K562 (cell line): Measurements from ENCODE around the gene ANKRD31. TPM values are rescaled to one million over a fixed set of nuclear protein-coding genes. Genes with fewer than 3 reads are reported as not detected.

Experiments
- ATAC-seq: fragments of 200-7000 bp; cut with Tn5 transposase; 3 replicates; pipeline ENCODE4 v1.9.1; 2020; ENCODE audit warnings: moderate library complexity
- BruUV-seq: library from RNA; stranded (reverse); fragments of 400-500 nt; replicated peaks from 2 replicates; lab custom pipeline; 2021; lab: Mats Ljungman, UMichigan
- CTCF ChIA-PET: fragments of 300-600 bp; formaldehyde crosslinking; extraction: SDS; loops from one replicate; lab custom pipeline; 2021; ENCODE audit warnings: low intra/inter-chr PET ratio; lab: Yijun Ruan, JAX
- POLR2A ChIA-PET: fragments of 300-600, 350-650 bp; sonication (Branson Sonifier 250); formaldehyde crosslinking; extraction: SDS; loops from one replicate; lab custom pipeline; 2021; ENCODE audit warnings: antibody characterized with exemption, inconsistent platforms; lab: Yijun Ruan, JAX
- DNase-seq, 4 experiments: peaks; one replicate each; pipeline versions ENCODE4 v3.0.0 to v3.0.0-alpha.2; 2011 to 2018; ENCODE audit warnings: low spot score in 3 of 4, mixed read lengths in 3 of 4; ENCODE audit errors: extremely low read depth in 1 of 4
- FAIRE-seq: peaks from 2 replicates; lab custom pipeline; 2011; peaks lifted over from hg19 to GRCh38; lab: Jason Lieb, UNC
- H2AFZ ChIP-seq: 2 replicates; pipeline ENCODE4 v1.6.0; 2011; ENCODE audit warnings: low read depth, low read length, control low read depth, inconsistent platforms
- H3K27ac ChIP-seq: fragments of 200-600 bp; 3 replicates; pipeline ENCODE4 v1.8.0; 2011; ENCODE audit warnings: low read depth, mild to moderate bottlenecking, control low read depth, inconsistent platforms, low read length, moderate library complexity, mixed read lengths; ENCODE audit errors: extremely low read depth
- H3K27me3 ChIP-seq, 2 experiments: fragments of 300-600 bp in 1 of 2; 2 replicates in 1 of 2; 3 replicates in 1 of 2; pipeline versions ENCODE4 v1.6.0 to v1.8.0; 2011; ENCODE audit warnings: inconsistent platforms in 2 of 2, low read length in 2 of 2, mild to moderate bottlenecking in 1 of 2, mixed read lengths in 1 of 2, moderate library complexity in 1 of 2; ENCODE audit not compliant: control insufficient read depth in 2 of 2, insufficient read depth in 2 of 2
- H3K36me3 ChIP-seq: fragments of 300-600 bp; 3 replicates; pipeline ENCODE4 v1.8.0; 2011; ENCODE audit warnings: mild to moderate bottlenecking, low read length, inconsistent platforms; ENCODE audit not compliant: control insufficient read depth, insufficient read depth
- H3K4me1 ChIP-seq, 2 experiments: fragments of 200-600 bp in 1 of 2; replicated peaks in 1 of 2; 2 replicates in 1 of 2; 3 replicates in 1 of 2; pipeline versions ENCODE4 v1.5.1 to v1.8.0; 2011; ENCODE audit warnings: inconsistent platforms in 2 of 2, low read length in 2 of 2, mild to moderate bottlenecking in 1 of 2, mixed read lengths in 1 of 2, moderate library complexity in 1 of 2; ENCODE audit not compliant: control insufficient read depth in 2 of 2, insufficient read depth in 2 of 2
- H3K4me2 ChIP-seq: 2 replicates; pipeline ENCODE4 v1.6.1; 2011; ENCODE audit warnings: low read length, control low read depth, inconsistent platforms, mixed read lengths; ENCODE audit not compliant: insufficient read depth
- H3K4me3 ChIP-seq: fragments of 200-600 bp; sonication (generic), shearing (Covaris generic); 2 replicates; pipeline ENCODE4 v1.5.1; 2016; ENCODE audit warnings: control low read depth, inconsistent platforms
- H3K79me2 ChIP-seq: fragments of 200-600 bp; 3 replicates; pipeline ENCODE4 v1.8.0; 2011; ENCODE audit warnings: low read length, inconsistent platforms; ENCODE audit not compliant: control insufficient read depth, insufficient read depth
- H3K9ac ChIP-seq, 2 experiments: 2 replicates each; pipeline versions ENCODE4 v1.6.0 to v1.6.1; 2011; ENCODE audit warnings: low read depth in 2 of 2, low read length in 2 of 2, control low read depth in 1 of 2, inconsistent platforms in 1 of 2, mild to moderate bottlenecking in 1 of 2, mixed read lengths in 1 of 2; ENCODE audit not compliant: insufficient read depth in 1 of 2
- H3K9me1 ChIP-seq: one replicate; pipeline ENCODE4 v1.6.0; 2011; ENCODE audit warnings: inconsistent platforms, mild to moderate bottlenecking, low read length, moderate library complexity; ENCODE audit not compliant: control insufficient read depth, insufficient read depth
- H3K9me3 ChIP-seq: replicated peaks from 2 replicates; pipeline ENCODE4 v1.5.1; 2011; ENCODE audit warnings: low read depth, low read length, inconsistent platforms; ENCODE audit not compliant: control insufficient read depth, insufficient read depth
- H4K20me1 ChIP-seq: replicated peaks from 2 replicates; pipeline ENCODE4 v1.6.1; 2011; ENCODE audit warnings: low read length, inconsistent platforms, mixed read lengths; ENCODE audit not compliant: control insufficient read depth, insufficient read depth
- CGGBP1 ChIP-seq: fragments of 250-450 bp; sonication (Bioruptor Pico); IDR thresholded peaks from 2 replicates; pipeline ENCODE4 v1.9.0; 2021; ENCODE audit warnings: mild to moderate bottlenecking
- CREM ChIP-seq: IDR thresholded peaks from 2 replicates; pipeline ENCODE4 v1.6.1; 2014; ENCODE audit warnings: antibody characterized with exemption, low read depth
- ETV5 ChIP-seq: sonication (generic); formaldehyde crosslinking; IDR thresholded peaks from 2 replicates; pipeline ENCODE4 v1.4.0; 2020; ENCODE audit warnings: low read depth, mild to moderate bottlenecking, missing genetic modification reagents
- FIP1L1 ChIP-seq: fragments of 200-400 bp; formaldehyde crosslinking; IDR thresholded peaks from 2 replicates; pipeline ENCODE4 v1.6.1; 2018; ENCODE audit warnings: mild to moderate bottlenecking, low read depth, low read length; ENCODE audit not compliant: poor library complexity, severe bottlenecking
- HCFC1 ChIP-seq: IDR thresholded peaks from 2 replicates; pipeline ENCODE4 v1.6.1; 2012; ENCODE audit warnings: low read depth, low read length, improper control_type of control experiment
- HNRNPL ChIP-seq: fragments of 200-400 bp; formaldehyde crosslinking; IDR thresholded peaks from 2 replicates; pipeline ENCODE4 v1.6.1; 2017; ENCODE audit warnings: low read depth, mild to moderate bottlenecking, low read length
- NEUROD1 ChIP-seq: fragments of 150-350 bp; IDR thresholded peaks from 2 replicates; pipeline ENCODE4 v1.6.1; 2014; ENCODE audit warnings: borderline replicate concordance, low read length, low read depth; ENCODE audit not compliant: partially characterized antibody
- PCBP2 ChIP-seq: fragments of 200-400 bp; formaldehyde crosslinking; IDR thresholded peaks from 2 replicates; pipeline ENCODE4 v1.6.1; 2018; ENCODE audit warnings: low read length, low read depth, mild to moderate bottlenecking, moderate library complexity; ENCODE audit not compliant: poor library complexity, severe bottlenecking
- POLR2A ChIP-seq: fragments of 450-650 bp; conservative IDR thresholded peaks from 2 replicates; pipeline ENCODE4 v1.6.1; 2016
- POU5F1 ChIP-seq: fragments of 150-350 bp; IDR thresholded peaks from 2 replicates; pipeline ENCODE4 v1.6.1; 2014; ENCODE audit warnings: borderline replicate concordance, low read length, low read depth, mild to moderate bottlenecking; ENCODE audit not compliant: partially characterized antibody
- RUNX1 ChIP-seq: sonication (generic); IDR thresholded peaks from 2 replicates; pipeline ENCODE4 v1.6.1; 2016; ENCODE audit warnings: antibody characterized with exemption, low read depth
- SMARCA4 ChIP-seq: fragments of 450-650 bp; IDR thresholded peaks from 2 replicates; pipeline ENCODE4 v1.6.1; 2016
- WHSC1 ChIP-seq: IDR thresholded peaks from one replicate; pipeline ENCODE4 v1.6.1; 2012; ENCODE audit warnings: low read length, control low read depth, inconsistent platforms
- ZNF384 ChIP-seq: IDR thresholded peaks from 2 replicates; pipeline ENCODE4 v1.6.1; 2012; ENCODE audit warnings: low read depth, low read length, improper control_type of control experiment
- ZNF395 ChIP-seq: fragments of 200-800 bp; sonication (Bioruptor generic); IDR thresholded peaks from 2 replicates; pipeline ENCODE4 v1.6.1; 2017; ENCODE audit warnings: missing genetic modification characterization, missing compliant biosample characterization
- WGBS: fragments of 100-300 bp; shearing (Covaris generic); methylation state at CpG from one replicate; pipeline ENCODE4 v1.1.6; 2016; ENCODE audit warnings: low coverage, mixed read lengths; ENCODE audit not compliant: insufficient coverage; ENCODE audit errors: missing lambda C conversion rate; 5-methylcytosine and 5-hydroxymethylcytosine counted together
- in situ Hi-C: fragments of 300-500 bp; cut with MboI; formaldehyde crosslinking; loops from 4 replicates; pipeline ENCODE4 v1.15.0; 2018; ENCODE audit warnings: inconsistent platforms, mixed read lengths
- intact Hi-C: fragments of 100-400 bp; cut with micrococcal nuclease; formaldehyde crosslinking; loops from 2 replicates; pipeline ENCODE4 v1.14.2; 2022
- polyA plus RNA-seq, 8 experiments: library from polyadenylated mRNA; depleted of rRNA in 4 of 8; stranded (reverse) in 5 of 8; unstranded in 3 of 8; fragments of >200 nt; fragmentation: Nextera tagmentation in 2 of 8; fragmentation: Illumina TruSeq in 1 of 8; extraction: Ambion mirVana in 2 of 8; extraction: Trizol in 1 of 8; gene quantifications; 2 replicates each; pipeline versions ENCODE4 v1.2.1 to v1.2.3, GENCODE V29; 2011 to 2014; ENCODE audit warnings: inconsistent platforms in 1 of 8, missing spikeins in 1 of 8
- total RNA-seq, 7 experiments: library from RNA; depleted of rRNA in 6 of 7; stranded (reverse); fragments of >200 nt in 6 of 7; fragmentation: Illumina TruSeq in 2 of 7; extraction: Trizol in 2 of 7; gene quantifications; 2 replicates each; pipeline versions ENCODE4 v1.2.1 to v1.2.3, GENCODE V29; 2011 to 2021; ENCODE audit warnings: low replicate concordance in 1 of 7

The ANKRD31 gene
- total and polyA plus RNA-seq, 9 of the 15 experiments (the other 6 are each of a cell fraction or from before 2014, with no cell fraction given), result under 0.01 to 0.11 (median 0.05) TPM; not detected in 1

- no peak overlapping the region for H3K4me2 ChIP-seq
- WGBS, result 14% methylated on average over 2 of the region's 2 CpGs
- no peak for DNase-seq
- no peaks in the 10 kb centered on the region for H3K27me3 ChIP-seq
- no TSS peak for BruUV-seq
- H2AFZ ChIP-seq, result no peak overlapping the region
- TF ChIP-seq CREM, result no peak
- TF ChIP-seq, all 486 proteins: peak for 0
- no peak overlapping the region for H3K27ac ChIP-seq
- ChIA-PET CTCF (no interaction called here), POLR2A (interaction anchor here (1.5 kb wide), 1 partner anchor 9 kb away, joined by 3 read pairs; no protein-coding TSS in a partner anchor)
- FAIRE-seq (no peak), ATAC-seq (no peak)
- H3K79me2 ChIP-seq, result no peaks in the 10 kb centered on the region
- no peak overlapping the region for H3K9ac ChIP-seq
- H3K4me3 ChIP-seq, result no peak overlapping the region
- H3K9me3 ChIP-seq, result no peaks in the 10 kb centered on the region
- H4K20me1 ChIP-seq, result no peaks in the 10 kb centered on the region
- H3K4me1 ChIP-seq, result no peaks in the 10 kb centered on the region; a peak in 1 of 5 replicates
- in situ Hi-C loops (no loop called here), intact Hi-C loops (no loop called here)
- no peaks in the 10 kb centered on the region for H3K36me3 ChIP-seq
- H3K9me1 ChIP-seq, result no peaks in the 10 kb centered on the region
These were observed 37.6 kb downstream of the ANKRD31 start for GRCh38 chr5:75199071-75199470.

- H3K36me3 ChIP-seq, result no peaks in the 10 kb centered on the region
- H3K4me1 ChIP-seq, result no peaks in the 10 kb centered on the region; a peak in 1 of 5 replicates
- no peaks in the 10 kb centered on the region for H3K9me3 ChIP-seq
- peak in 2 of 4 experiments; percentile 7 to 39 for DNase-seq
- no peak overlapping the region for H3K9ac ChIP-seq
- 22% methylated on average over 5 of the region's 5 CpGs for WGBS
- intact Hi-C loops (no loop called here), in situ Hi-C loops (no loop called here)
- no peaks in the 10 kb centered on the region for H3K27me3 ChIP-seq
- H3K4me2 ChIP-seq, result no peak overlapping the region
- no peak overlapping the region for H3K4me3 ChIP-seq
- H3K27ac ChIP-seq, result no peak overlapping the region
- POLR2A ChIA-PET, result no interaction called here
- FAIRE-seq, result peak; percentile 76
- no peaks in the 10 kb centered on the region for H3K9me1 ChIP-seq
- BruUV-seq, result no TSS peak
- ATAC-seq, result peak; percentile 76
- H3K79me2 ChIP-seq, result no peaks in the 10 kb centered on the region
- CTCF ChIA-PET, result no interaction called here
- no peaks in the 10 kb centered on the region for H4K20me1 ChIP-seq
- peak overlapping the region; percentile 29; the same call in 1 of the 2 replicates for H2AFZ ChIP-seq
- TF ChIP-seq PCBP2 (no peak), RUNX1 (no peak), HNRNPL (no peak), WHSC1 (no peak), HCFC1 (no peak), POLR2A (no peak), POU5F1 (no peak), ETV5 (CRISPR knock-in tag) (no peak), ZNF395 (CRISPR knock-in tag) (no peak), ZNF384 (no peak), NEUROD1 (no peak), SMARCA4 (no peak), FIP1L1 (no peak), CGGBP1 (no peak)
These were observed 38.9 kb downstream of the ANKRD31 start for GRCh38 chr5:75197745-75198144.
